GM18909 (cell line): ENCODE measurements around the gene DPP7.

Source experiments
- ATAC-seq: cut with Tn5 transposase; IDR thresholded peaks from one replicate; pipeline ENCODE4 v1.9.1; 2021; ENCODE audit warnings: mild to moderate bottlenecking; ENCODE audit not compliant: unreplicated experiment, poor library complexity

DPP7 gene

GRCh38 chr9:137113385-137114159 is 961 bp downstream of the DPP7 start:
- no peak for ATAC-seq

- ATAC-seq, result no peak
Measured at GRCh38 chr9:137112564-137113384, 1.8 kb downstream of the DPP7 start.

DNA sequence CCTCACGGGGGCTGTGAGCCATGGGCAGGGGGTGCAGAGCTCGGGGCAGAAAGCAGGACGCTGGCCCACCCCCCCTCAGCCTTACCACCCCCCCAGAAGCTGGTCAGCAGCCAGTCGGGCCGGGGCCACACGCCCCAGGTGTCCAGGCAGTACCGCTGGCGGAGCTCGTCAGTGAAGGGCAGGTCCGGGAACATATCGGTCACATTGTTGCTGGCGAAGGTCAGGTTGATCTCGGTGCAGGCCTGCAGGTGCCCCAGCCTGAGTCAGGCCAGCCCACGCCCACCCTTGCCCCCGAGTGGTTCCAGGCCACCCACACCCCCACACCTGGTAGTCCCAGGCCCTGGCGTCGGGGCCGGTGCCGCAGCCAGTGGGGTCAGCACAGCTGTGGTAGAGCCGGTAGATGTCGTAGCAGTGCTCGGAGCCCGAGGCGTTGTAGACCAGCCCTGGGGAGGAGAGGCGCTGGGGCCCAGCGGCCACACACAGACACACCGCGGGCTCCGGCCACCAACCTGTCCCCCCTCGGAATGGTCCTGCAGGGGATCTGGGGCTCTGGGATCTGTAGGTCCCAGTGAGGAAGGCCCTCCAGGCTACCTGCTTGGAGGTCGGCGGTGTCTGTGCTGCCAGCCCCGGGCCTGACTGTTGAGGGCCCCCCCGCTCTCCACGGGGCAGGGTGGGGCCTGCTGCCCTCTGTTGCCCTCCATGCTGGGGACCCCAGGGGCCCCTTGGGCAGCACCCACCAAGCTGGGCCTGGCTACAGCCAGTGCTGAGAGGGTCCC is 2.6 kb downstream of the DPP7 start:
- ATAC-seq, result no peak

DNA sequence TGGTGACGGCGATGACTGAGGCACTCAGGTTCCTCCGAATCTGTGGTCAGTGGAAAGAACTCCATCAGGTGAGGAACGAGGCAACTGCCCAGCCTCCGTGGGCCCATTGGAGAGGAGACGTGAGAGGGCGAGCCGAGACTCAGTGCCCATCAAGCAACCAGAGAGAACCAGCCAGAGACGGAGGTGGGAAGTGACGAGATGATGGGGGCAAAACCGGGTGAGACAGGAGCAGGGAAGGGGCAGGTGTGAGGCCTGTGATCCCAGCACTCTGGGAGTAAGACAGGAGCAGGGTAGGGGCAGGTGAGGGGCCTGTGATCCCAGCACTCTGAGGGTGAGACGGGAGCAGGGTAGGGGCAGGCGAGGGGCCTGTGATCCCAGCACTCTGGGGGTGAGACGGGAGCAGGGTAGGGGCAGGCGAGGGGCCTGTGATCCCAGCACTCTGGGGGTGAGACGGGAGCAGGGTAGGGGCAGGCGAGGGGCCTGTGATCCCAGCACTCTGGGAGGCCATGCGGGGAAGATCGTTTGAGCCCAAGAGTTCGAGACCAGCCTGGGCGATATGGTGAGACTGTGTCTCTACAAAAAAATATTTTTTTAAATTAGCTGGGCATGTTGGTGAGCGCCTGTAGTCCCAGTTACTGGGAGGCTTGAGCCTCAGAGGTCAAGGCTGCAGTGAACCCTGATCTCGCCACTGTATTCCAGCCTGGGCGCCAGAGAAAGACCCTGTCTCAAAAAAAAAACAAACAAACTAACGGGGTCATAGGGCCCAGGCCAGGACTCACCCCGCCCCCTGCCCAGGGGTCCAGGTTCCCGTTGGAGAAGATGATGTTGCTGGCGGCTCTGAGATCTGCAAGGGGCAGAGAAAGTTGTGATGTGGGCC is 3.4 kb downstream of the DPP7 start:
- ATAC-seq, result no peak

DNA sequence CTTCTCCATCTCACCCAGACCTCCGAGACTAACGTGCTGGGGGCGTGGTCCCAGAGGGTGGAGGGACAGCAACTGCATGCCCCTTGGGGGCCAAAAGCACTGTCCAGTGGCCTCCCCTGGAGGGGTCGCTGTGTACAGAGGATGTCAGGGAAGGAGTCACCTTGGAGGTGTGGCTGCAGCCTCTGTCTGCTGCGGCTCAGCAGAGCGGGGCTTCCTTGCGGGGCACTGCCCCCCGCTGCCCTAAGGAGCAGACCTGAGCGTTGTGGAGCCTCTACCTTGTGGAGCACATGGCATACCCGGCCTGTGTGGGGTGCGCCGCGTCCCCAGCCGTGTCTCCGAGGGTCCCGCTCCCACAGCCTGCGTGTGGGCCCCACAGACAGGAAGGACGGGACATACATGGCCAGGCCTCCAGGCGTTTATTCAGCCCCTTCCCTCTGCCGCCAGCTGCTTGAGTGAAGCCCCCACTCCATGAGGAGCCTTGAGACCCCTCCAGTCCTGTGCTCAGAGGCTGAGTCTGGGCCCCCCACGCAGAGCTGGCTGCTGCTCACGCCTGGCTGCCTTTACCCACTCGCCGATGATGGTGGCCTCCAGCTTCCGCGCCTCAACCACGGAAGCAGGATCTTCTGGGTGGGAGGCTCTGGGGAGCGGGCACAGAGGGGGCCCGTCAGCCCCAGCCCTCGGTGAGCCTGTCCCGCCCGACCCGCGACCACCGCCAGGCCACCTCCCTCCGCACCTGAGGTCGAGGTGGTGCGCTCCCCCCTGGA is 4.2 kb downstream of the DPP7 start:
- no peak for ATAC-seq

DNA sequence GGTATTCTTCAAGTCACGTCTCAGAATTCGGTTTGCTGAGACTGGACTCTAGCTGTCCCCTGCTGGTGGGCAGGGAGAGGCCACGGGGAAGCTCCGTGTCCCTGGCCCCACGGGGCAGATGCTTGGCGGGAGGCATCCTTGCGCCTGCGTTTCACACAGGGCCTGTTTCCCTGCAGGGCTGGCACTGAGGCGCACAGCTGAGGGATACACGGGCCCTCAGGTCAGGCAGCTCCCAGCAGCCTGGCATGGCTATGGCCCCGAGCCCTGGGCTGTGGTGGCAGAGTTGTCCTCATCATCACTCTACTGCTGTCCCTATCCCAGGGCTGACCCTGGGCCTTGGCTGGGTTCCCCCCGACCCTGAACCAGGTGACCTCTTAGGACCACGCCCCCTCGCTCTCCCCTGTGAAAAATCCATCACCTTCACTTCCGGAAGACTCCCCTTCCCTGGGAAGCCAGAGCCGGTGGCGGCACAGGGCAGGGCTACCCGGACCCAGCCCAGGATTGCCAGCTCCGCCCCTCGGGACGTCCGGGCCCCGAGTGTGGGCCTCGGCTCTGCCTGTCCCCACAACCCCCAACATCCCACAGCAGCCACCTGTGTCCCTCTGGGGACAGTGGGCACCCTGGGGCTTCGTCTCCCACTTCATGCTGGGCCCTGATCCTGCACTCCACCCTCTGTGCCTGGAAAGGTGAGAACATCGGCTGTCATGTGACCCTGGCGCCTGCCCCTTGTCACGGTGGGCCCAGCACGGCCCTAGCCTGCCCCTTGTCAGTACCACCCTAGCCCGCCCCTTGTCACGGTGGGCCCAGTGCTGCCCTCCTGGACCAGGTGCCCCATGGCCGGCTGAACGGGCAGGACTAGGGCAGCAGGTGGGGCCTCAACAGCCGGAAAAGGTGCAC is 5.0 kb downstream of the DPP7 start:
- no peak for ATAC-seq

GRCh38 chr9:137108608-137109249 is 5.8 kb downstream of the DPP7 start:
- ATAC-seq, result no peak

DNA sequence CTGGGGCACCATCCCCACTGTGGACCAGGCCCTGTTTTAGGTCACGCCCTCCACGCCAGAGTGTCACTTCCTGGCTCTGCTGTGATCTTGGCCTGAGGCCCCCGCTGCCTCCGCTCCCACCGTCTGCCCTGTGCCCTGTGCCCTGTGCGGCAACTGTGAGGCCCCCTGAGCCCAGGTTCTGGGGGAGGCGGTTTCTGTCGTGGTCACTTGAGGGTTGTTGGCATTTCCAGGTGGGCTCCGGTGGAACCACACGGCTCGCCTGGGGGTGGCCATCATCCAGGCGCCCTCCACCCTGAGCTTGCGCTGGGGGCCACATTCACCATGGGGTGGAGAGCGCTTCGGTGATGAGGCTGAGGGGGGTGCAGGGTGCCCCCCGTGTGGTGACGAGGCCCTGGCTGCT is 6.6 kb downstream of the DPP7 start:
- ATAC-seq, result no peak

DNA sequence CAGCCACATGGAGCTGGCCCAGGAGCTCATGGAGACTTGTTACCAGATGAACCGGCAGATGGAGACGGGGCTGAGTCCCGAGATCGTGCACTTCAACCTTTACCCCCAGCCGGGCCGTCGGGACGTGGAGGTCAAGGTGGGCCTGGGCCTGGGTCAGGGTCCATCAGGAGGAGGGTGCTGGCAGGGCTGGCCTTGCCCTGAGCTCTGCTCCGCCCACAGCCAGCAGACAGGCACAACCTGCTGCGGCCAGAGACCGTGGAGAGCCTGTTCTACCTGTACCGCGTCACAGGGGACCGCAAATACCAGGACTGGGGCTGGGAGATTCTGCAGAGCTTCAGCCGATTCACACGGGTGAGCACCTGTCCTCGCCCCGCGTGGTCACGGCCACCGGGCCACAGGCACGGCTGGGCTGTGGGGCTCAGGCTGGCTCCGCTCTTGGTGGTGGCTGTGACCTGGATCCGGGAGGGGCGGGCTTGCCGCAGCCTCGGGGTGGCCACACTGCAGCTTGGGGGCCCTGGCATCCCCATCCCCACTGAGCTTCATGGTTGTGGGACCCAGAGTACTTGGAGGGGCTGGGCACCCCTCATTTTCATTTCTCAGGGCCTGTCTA is 7.1 kb downstream of the DPP7 start:
- ATAC-seq, result no peak

DNA sequence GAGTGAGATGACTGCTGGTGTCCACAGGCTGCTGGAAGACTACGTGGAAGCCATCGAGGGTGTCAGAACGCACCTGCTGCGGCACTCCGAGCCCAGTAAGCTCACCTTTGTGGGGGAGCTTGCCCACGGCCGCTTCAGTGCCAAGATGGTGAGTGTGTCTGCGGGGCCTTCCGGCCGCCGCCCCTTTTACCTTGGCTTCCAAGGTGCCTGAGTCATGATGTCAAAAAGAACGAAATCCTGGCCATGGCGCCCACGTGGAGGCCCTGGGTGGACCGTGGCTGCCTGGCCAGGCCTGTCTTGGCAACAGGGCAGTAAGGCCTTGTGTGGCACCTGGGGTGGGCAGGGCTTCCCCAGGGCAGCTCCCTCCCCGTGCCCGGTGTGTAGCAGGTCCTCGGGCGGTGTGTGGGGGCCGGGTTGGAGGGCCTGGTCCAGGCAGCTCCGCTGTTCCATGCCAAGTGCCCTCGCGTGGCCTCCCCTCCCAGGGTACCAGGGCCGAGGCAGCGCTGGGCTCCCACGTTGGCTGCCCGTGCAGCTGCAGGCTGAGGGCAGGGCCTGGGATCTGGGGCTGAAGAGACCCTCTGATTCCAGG is 7.8 kb downstream of the DPP7 start:
- ATAC-seq, result no peak

- no peak for ATAC-seq
Measured at GRCh38 chr9:137105814-137106661, 8.5 kb downstream of the DPP7 start.

GRCh38 chr9:137103206-137103999 is 11.1 kb downstream of the DPP7 start:
- ATAC-seq, result no peak

DNA sequence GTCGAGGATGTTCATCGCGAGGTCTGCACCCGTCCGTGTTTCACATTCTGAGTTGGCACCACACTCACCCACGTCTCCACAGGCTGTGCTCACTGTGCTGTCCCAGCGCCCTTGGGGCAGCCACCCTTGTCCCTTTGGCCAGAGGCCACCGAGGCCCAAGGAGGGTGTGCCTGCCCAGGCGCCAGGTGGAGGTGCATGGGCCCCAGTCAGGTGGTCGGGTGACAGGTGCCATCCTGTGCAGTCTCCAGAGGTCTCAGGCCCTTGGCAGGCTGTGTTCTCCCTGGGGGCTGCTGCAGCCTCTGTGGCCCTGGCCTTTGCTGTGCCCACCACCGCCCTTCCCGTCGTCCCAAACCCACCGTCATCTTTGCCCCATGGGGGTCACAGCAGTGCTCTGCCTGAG is 15.3 kb downstream of the DPP7 start:
- ATAC-seq, result no peak

- ATAC-seq, result no peak
Measured at GRCh38 chr9:137097761-137098462, 16.6 kb downstream of the DPP7 start.
